ENCODE measurements around the gene SNCB. TPM values are rescaled to one million over a fixed set of nuclear protein-coding genes. Genes with fewer than 3 reads are reported as not detected.
A peak's percentile ranks its signal among the peaks of the same experiment; 100 is the strongest.
"Not testable (repeated sequence)": the region's sequence is repeated elsewhere in the genome, so short reads cannot be mapped to it uniquely, and the experiment has no call there.

The SNCB gene
- total RNA-seq, 6 experiments from 2014 or later, result not detected

- intact Hi-C loops (cut with DNase I), result no loop called here
- no peak for DNase-seq
These were observed 28.3 kb downstream of the SNCB start for GRCh38 chr5:176601901-176602482.

GRCh38 chr5:176599749-176600430 is 30.4 kb downstream of the SNCB start:
- H3K27me3 ChIP-seq; H3K27ac ChIP-seq; intact Hi-C loops (cut with DNase I); H3K36me3 ChIP-seq; ATAC-seq; DNase-seq; H3K4me1 ChIP-seq; H3K4me3 ChIP-seq; H3K9me3 ChIP-seq: not testable (repeated sequence)
- 90% methylated on average over 11 of the region's 19 CpGs for WGBS (ENCODE audit: insufficient coverage, low coverage, low lambda C conversion rate, missing lambda C conversion rate)

More at GRCh38 chr5:176601901-176602482, 28.3 kb downstream of the SNCB start:
- no peak for ATAC-seq
- Histone ChIP-seq H3K36me3 (no peaks in the 10 kb centered on the region), H3K4me1 (no peaks in the 10 kb centered on the region), H3K27ac (no peak overlapping the region), H3K9me3 (no peaks in the 10 kb centered on the region), H3K4me3 (no peak overlapping the region), H3K27me3 (no peaks in the 10 kb centered on the region)
- TF ChIP-seq POLR2A (IDR thresholded peaks at IDR 0.05) (no peak), CTCF (IDR thresholded peaks at IDR 0.05) (no peak)
- WGBS (ENCODE audit: insufficient coverage, low coverage, low lambda C conversion rate, missing lambda C conversion rate), result 69% methylated on average over 12 of the region's 12 CpGs

GRCh38 chr5:176597417-176598389 is 32.6 kb downstream of the SNCB start:
- no peaks in the 10 kb centered on the region for H3K9me3 ChIP-seq
- H3K36me3 ChIP-seq, result no peaks in the 10 kb centered on the region
- H3K4me3 ChIP-seq, result peak overlapping the region in 1 of 3 donors; percentile 50
- no peak for ATAC-seq
- H3K27ac ChIP-seq, result no peak overlapping the region
- 87% methylated on average over 8 of the region's 47 CpGs for WGBS (ENCODE audit: insufficient coverage, low coverage, low lambda C conversion rate, missing lambda C conversion rate)
- DNase-seq, result peak in 1 of 3 donors; percentile 45
- H3K4me1 ChIP-seq, result no peaks in the 10 kb centered on the region
- H3K27me3 ChIP-seq, result no peaks in the 10 kb centered on the region
- intact Hi-C loops (cut with DNase I), result no loop called here
- no peak for TF ChIP-seq POLR2A (IDR thresholded peaks at IDR 0.05)
- TF ChIP-seq CTCF (IDR thresholded peaks at IDR 0.05), result no peak

- TF ChIP-seq CTCF (IDR thresholded peaks at IDR 0.05) (peak; percentile 3 to 59 (median 28)), POLR2A (IDR thresholded peaks at IDR 0.05) (no peak)
- Histone ChIP-seq H3K9me3 (no peaks in the 10 kb centered on the region), H3K27ac (no peak overlapping the region), H3K4me1 (no peaks in the 10 kb centered on the region), H3K27me3 (no peaks in the 10 kb centered on the region), H3K4me3 (peak overlapping the region; percentile 21 to 50 (median 33)), H3K36me3 (no peaks in the 10 kb centered on the region)
- 0% methylated on average over 5 of the region's 98 CpGs for WGBS (ENCODE audit: insufficient coverage, low coverage, low lambda C conversion rate, missing lambda C conversion rate)
- peak; percentile 57 to 65 (median 62) for DNase-seq
- peak; percentile 67 to 87 (median 80) for ATAC-seq
- intact Hi-C loops (cut with DNase I), result no loop called here
These were observed 33.5 kb downstream of the SNCB start for GRCh38 chr5:176596689-176597416.

Measured in right lobe of liver (tissue), 6 donors.